Non-pigmented ciliary epithelial cell (primary cell): ENCODE data around the gene EFHC1.

ENCODE experiments used
- DNase-seq: peaks from one replicate; pipeline ENCODE4 v3.0.0-alpha.2; 2010; ENCODE audit warnings: low read depth

EFHC1 gene

GRCh38 chr6:52503323-52503747, 83.2 kb downstream of the EFHC1 start:
- DNase-seq: no peak

DNA sequence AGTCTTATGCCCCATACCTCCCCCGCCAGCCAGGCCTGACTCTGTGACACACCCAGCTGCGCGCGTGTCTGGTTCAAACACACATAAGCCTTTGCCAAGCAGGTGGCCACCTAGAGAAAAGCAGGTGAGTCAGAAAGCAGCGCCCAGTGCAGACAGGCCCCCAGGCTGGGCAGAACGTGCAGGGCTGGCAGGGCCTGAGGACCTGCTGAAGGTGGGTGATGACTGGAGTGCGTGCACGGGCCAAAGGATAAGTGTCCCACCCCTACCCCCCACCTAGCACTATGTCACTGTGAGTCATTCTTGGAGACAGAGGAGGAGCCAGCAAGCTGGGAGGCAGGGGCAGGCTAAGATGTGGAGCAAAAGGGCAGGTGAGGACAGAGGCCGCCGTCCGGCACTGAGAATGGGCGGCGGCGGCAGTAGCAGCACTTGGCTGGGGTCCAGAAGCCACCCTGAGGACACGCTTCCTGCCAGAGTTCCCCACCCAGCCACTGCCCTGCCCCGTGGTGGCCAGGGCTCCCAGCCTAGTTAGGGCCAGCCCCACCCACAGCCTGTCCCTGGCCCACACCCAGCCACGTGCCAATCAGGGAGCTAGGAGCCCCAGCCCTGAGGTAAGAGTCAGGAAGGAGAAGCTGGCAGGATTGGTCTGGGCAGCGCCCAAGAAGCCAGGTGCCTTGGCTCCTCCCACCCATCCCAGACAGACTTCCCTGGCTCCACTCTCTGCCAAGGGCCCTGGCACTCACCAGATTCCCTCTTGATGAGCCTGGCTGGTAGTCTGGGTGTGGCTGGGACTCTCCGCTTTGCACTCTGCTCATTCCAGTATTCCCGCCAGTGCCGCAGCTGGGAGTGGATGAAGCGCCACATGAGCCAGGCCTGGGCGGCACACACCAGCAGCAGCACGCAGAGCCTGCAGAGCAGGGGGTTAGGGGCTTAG, 84.0 kb downstream of the EFHC1 start:
- DNase-seq: no peak

DNA sequence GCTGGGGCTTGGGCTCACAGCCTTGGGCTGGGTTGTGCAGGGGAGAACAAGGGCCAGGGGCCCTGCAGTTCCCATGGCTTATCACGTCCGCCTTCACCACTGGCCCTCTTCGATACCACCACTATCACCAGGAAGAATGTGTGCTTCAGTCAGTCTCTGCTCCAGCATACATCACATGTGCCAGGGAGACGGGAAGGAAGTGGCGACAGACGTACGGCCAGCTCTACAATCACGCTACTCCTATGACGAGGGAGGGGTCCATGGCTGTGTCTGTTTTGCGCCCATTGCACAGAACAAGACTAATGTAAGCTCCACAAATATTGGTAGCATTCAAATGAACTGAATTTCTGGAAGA, 84.6 kb downstream of the EFHC1 start:
- DNase-seq: no peak

- DNase-seq: no peak
Observed at GRCh38 chr6:52505726-52506409, 85.7 kb downstream of the EFHC1 start.

GRCh38 chr6:52506476-52506875, 86.3 kb downstream of the EFHC1 start:
- no peak for DNase-seq

- DNase-seq: no peak
Observed at GRCh38 chr6:52507557-52508260, 87.6 kb downstream of the EFHC1 start.

GRCh38 chr6:52508261-52508739, 88.2 kb downstream of the EFHC1 start:
- DNase-seq: no peak

DNA sequence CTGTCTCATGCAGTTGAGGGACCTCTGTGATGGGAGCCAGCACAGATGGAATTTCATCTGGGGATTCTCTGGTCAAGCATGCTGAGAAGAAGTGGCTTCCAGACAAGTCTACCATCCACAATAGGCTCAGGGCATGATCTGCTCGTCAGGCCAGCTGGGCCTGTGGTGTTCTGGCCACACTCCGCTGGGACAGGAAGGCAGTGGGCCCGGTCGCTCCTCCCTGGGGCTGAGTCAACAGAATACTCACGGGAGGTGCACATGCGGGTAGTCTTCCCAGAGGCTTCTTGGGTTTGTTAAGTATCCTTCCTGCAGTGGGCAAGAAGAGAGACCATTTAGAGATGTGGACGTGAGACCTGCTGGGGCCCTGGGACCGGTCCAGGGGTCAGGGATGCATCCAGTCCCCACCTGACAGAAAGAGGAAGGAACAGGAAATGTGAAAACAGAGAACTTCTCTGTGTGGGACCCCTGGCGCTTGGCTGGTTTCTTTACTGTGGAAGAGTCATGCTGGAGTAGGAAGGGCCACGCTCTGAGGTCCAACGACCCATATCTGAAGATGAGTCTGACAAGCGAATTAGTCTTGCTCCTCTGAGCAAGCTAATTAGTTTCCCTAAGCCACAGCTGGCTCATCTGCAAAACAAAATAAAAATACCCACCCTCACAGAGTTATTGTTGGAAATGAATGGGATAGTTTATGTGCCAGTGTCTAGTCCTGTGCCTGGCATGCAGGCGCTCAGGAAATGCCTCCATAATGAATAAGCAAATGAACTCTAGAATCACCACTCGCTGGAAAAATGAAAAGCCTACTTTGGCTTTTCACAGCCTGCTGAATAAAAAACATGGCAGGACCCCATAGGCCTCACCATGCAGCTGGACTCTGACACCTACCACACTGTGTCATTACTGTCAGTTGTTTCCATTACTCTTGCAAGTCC, 89.4 kb downstream of the EFHC1 start:
- no peak for DNase-seq

DNA sequence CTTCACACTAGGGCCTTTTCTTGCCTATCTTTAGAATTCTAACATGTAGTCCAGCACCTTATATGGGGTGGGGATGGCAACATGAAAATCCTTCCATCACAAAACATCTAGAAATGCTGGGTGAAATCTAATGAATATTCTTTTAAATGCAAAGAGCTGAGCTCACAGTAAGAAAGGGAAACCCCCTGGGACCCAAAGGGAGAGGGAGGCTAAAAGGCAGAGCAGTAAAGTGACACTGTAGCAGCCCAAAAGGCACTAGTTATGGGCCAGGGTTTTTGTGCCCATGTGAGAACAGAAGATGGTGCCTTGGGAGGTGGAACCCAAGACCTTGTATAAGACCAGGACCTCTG, 90.0 kb downstream of the EFHC1 start:
- DNase-seq: no peak

GRCh38 chr6:52511163-52511562, 91.0 kb downstream of the EFHC1 start:
- DNase-seq: no peak

DNA sequence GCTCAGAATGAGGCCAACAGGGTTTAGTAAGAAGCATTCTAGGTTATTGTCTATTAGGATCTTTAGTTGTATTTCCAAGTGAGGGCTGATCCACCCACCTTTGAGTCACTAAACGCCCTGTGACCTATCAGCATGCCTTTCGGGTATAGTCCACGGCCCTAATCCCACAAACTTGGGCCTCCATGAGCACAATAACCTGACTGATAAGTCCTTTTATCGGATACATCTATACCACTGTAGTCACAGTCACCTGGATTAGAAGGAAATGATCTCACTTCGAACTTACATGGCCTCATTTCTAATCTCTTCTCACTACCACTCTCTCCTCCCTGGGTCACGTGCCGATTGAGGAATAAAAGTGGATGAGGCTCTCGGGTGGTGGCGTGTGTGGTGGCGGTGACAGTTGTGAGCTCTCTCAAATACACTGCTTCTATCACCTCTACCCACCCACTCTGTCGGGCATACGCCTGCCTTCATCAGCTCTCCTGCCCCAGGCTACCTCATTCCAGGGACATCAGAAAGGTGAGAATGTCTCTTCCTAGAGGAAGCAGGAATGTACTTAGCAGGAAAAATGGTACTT, 91.5 kb downstream of the EFHC1 start:
- no peak for DNase-seq

- DNase-seq: peak; percentile 76
Observed at GRCh38 chr6:52512199-52512598, 92.1 kb downstream of the EFHC1 start.

DNA sequence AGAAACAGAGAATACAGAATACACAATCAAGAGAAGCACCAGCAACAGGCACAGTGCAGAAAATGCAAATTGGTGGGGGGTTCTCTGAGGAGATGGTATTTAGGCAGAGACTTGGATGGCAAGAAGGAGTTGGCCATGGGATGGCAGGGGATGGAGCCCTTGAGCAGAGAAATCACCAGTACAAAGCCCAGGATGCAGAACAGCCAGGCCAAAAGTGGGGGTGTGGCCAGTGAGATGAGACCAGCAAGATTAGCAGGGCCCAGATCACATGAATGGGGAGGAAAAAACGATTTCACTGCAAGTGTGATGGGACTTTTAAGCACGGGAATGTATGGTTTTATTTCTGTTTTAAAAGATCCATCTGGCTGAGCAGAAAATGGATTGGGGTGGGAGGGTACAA, 93.3 kb downstream of the EFHC1 start:
- no peak for DNase-seq

GRCh38 chr6:52513896-52514295, 93.8 kb downstream of the EFHC1 start:
- no peak for DNase-seq

DNA sequence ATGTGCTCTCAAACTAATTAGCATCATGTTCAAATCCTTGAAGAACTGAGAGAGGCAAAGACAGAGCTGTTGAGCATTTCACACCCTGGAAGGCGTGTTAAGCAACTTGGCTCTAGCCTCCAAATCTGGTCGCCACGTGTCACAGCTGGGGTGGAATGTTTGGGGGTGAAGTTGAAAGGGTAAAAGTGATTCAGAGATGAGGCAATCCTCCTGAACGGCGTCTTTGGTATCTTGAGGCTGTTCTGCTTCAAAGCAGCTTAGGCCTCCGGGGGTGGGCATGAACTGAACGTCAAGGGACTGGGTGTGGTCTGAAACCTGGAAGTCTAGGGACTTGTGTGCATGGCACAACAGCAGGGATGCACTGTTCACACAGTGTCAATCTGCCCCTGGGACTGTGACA, 94.4 kb downstream of the EFHC1 start:
- no peak for DNase-seq

GRCh38 chr6:52515219-52515960, 95.2 kb downstream of the EFHC1 start:
- DNase-seq: no peak

GRCh38 chr6:52516269-52516668, 96.1 kb downstream of the EFHC1 start:
- no peak for DNase-seq

- no peak for DNase-seq
Observed at GRCh38 chr6:52516943-52517342, 96.8 kb downstream of the EFHC1 start.

DNA sequence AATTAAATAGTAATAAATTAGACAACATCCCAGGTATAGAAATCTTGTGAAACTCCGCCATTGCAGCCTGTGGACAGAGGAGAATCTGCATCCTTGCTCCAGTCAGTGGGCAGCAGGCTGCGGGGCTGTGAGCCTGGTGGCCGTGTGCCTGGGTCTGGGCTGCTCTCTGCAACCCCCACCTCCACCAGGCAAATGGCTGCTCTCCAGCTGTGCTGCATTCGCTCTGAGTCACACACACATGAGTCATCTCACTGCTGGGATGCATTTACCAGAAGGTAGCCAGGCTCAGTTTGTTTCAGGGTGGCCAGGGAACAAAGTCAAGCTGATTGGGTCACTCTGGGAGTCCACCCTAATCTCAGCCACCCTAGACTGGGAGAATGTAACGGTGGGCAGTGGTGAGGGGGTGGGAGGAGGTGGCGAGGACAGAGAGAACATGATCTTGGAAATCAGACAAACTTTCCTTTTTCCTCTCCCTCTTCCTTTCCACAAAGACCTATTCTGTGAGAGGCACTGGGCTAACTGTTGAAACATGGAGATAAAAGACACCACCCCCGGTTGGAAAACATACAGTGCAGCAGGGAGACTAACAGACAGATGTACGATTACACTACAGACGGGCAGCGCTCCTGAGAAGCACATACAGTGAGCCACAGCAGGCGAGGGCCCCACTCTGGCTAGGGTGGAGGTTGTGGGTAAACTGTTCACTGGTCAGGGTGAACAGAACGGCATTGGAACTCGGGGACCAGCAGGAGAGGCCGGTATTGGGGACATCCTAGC, 97.5 kb downstream of the EFHC1 start:
- DNase-seq: peak; percentile 94
